HL-60 (cell line): ENCODE results near the gene TRAF1.
A peak's percentile ranks its signal among the peaks of the same experiment; 100 is the strongest.

Source experiments
- DNase-seq, 2 experiments: peaks; one replicate each; pipeline ENCODE4 v3.0.0-alpha.2; 2010 to 2020; ENCODE audit warnings: low read depth in 1 of 2, low spot score in 1 of 2
- H3K27ac ChIP-seq: fragments of 250-450 bp; sonication (Bioruptor Pico); replicated peaks from 2 replicates; pipeline ENCODE4 v1.5.1; 2020; ENCODE audit warnings: mild to moderate bottlenecking, moderate library complexity
- H3K27me3 ChIP-seq: fragments of 250-450 bp; sonication (Bioruptor Pico); 2 replicates; pipeline ENCODE4 v1.5.1; 2021; ENCODE audit warnings: mild to moderate bottlenecking, moderate library complexity; ENCODE audit not compliant: insufficient read depth, poor library complexity, severe bottlenecking
- H3K4me3 ChIP-seq: replicated peaks from 2 replicates; pipeline ENCODE4 v1.5.1; 2011; ENCODE audit warnings: mild to moderate bottlenecking, control low read depth, low read length; ENCODE audit not compliant: insufficient read depth
- GABPA ChIP-seq: IDR thresholded peaks from 2 replicates; pipeline ENCODE4 v1.6.1; 2012; ENCODE audit warnings: low read depth
- POLR2AphosphoS5 ChIP-seq: IDR thresholded peaks from 2 replicates; pipeline ENCODE4 v1.6.1; 2012; ENCODE audit warnings: low read depth
- REST ChIP-seq: IDR thresholded peaks from 2 replicates; pipeline ENCODE4 v1.6.1; 2012; ENCODE audit warnings: low read depth; ENCODE audit not compliant: insufficient replicate concordance
- SPI1 ChIP-seq: IDR thresholded peaks from 2 replicates; pipeline ENCODE4 v1.6.1; 2012; ENCODE audit warnings: low read depth, mild to moderate bottlenecking, borderline replicate concordance
- TF ChIP-seq, protein P1 (sequence below): IDR thresholded peaks from one replicate; pipeline ENCODE4 v1.5.1; 2011; ENCODE audit warnings: low read length, control low read depth, inconsistent platforms; ENCODE audit not compliant: insufficient read depth

Gene TRAF1

DNA sequence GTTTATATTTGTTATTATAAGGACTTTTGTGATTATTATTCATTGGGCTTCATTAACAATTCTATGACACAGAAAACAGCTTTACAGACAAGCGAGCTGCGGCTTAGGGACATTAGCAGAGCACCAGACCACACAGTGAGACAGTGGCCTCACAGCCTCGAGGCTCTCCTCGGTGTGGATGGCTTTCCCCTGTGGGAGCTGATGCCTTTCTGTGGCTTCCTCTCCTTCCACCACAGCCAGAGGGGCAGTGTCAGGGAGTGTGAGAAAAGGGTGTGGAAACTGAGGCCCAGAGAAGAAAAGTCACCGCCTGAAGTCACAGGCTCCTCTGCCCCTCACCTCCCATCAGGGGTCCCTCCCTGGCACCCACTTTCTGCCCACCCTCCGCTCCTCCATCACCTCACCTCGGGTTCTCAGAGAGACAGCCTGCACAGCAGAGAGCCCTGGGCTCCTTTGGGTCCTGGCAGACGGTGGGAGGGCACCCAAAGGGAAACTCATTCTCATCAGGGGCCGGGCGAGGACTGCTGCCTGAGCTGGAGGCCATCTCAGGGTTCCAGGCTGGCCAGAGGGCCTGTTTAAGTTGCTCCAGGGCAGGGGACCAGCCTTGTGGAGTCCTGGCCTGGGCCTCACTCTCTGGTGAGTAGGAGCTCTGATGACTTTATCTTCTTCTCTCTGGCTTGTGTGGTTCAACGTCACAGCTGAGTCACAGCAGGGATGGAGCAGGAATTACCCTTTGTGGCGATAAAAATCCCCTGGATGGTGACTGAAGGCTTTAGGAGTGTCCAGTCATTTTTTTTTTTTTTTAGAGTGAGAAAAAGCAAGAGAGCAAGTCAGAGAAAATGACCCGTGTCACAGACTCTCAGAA is 830 bp downstream of the TRAF1 start:
- TF ChIP-seq, protein P1, sequence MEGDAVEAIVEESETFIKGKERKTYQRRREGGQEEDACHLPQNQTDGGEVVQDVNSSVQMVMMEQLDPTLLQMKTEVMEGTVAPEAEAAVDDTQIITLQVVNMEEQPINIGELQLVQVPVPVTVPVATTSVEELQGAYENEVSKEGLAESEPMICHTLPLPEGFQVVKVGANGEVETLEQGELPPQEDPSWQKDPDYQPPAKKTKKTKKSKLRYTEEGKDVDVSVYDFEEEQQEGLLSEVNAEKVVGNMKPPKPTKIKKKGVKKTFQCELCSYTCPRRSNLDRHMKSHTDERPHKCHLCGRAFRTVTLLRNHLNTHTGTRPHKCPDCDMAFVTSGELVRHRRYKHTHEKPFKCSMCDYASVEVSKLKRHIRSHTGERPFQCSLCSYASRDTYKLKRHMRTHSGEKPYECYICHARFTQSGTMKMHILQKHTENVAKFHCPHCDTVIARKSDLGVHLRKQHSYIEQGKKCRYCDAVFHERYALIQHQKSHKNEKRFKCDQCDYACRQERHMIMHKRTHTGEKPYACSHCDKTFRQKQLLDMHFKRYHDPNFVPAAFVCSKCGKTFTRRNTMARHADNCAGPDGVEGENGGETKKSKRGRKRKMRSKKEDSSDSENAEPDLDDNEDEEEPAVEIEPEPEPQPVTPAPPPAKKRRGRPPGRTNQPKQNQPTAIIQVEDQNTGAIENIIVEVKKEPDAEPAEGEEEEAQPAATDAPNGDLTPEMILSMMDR = no peak
- TF ChIP-seq SPI1 (no peak), POLR2AphosphoS5 (no peak), GABPA (no peak), REST (no peak)
- Histone ChIP-seq H3K27ac (peak overlapping the region; percentile 74), H3K4me3 (no peak overlapping the region), H3K27me3 (no peaks in the 10 kb centered on the region)
- DNase-seq = peak in 1 of 2 experiments; percentile 39

DNA sequence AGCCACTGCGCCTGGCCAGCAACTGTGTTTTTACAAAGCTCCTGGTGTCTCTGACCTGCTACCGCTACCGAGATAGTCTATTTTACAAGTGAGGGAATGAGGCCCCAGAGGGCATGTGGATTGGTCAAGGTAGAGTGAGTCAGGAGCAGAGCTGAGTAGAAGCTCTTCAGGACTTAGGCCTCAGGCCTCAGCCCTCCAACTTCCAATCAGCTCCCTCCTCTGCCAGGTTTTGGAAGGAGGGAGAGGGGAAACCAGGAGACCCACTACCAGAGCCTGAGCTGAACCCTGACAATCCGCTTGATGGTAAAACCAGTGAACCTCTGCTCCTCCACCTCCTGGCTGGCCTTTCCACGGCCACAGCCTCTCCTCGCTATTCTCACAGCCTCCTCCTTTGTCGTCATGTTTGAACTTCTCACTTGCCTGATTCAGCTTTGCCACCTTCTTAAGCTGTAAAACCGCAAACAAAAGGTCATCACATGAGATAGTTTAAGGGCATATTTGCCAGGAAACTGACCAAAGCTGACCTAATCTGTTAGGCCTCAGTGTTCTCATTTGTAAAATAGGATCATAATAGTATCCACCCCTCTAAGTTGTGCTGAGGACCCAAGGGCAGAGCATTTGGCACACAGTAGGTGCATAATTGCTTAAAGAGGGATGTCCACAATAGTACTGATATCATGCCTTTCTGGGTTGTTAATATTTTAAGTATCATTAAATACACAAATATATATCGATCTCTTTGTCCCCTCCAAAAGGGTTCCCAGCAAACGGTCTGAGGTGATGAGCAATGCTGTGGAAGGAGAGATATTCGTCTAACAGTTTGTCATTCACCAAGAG is 1.7 kb downstream of the TRAF1 start:
- DNase-seq = no peak
- H3K27ac ChIP-seq = no peak overlapping the region
- no peak overlapping the region for H3K4me3 ChIP-seq
- no peak for TF ChIP-seq POLR2AphosphoS5
- TF ChIP-seq, protein P1 = no peak
- no peak for TF ChIP-seq SPI1
- no peak for TF ChIP-seq GABPA
- no peak for TF ChIP-seq REST
- H3K27me3 ChIP-seq = no peaks in the 10 kb centered on the region

- Histone ChIP-seq H3K27me3 (no peaks in the 10 kb centered on the region), H3K27ac (no peak overlapping the region), H3K4me3 (no peak overlapping the region)
- DNase-seq = no peak
- TF ChIP-seq SPI1 (no peak), REST (no peak), GABPA (no peak), POLR2AphosphoS5 (no peak)
- TF ChIP-seq, protein P1 = no peak
Measured at GRCh38 chr9:120923620-120924328, 2.8 kb downstream of the TRAF1 start.
